ENCODE data around the gene SLC5A10. TPM values are rescaled to one million over a fixed set of nuclear protein-coding genes. Genes with fewer than 3 reads are reported as not detected.
A peak's percentile ranks its signal among the peaks of the same experiment; 100 is the strongest.

Gene SLC5A10
- total and polyA plus RNA-seq, 4 donors = 0.05 to 0.23 (median 0.15) TPM

- Histone ChIP-seq H3K27ac (ENCODE audit: low read depth in 1 of 2, low read length in 2 of 2) (peak overlapping the region; percentile 90 to 93), H3K4me1 (ENCODE audit: control insufficient read depth in 4 of 4, insufficient read depth in 4 of 4, low read length in 3 of 4) (peaks cover 7 to 55% (median 45%) of the 10 kb centered on the region in 4 donors), H3K9ac (ENCODE audit: low read depth in 1 of 2, low read length in 2 of 2) (peak overlapping the region; percentile 2 to 10), H3K4me3 (ENCODE audit: low read depth in 1 of 3, low read length in 3 of 3) (peak overlapping the region in 1 of 3 donors; percentile 86), H3K36me3 (ENCODE audit: control insufficient read depth in 4 of 4, insufficient read depth in 3 of 4, low read depth in 1 of 4, low read length in 3 of 4) (no peaks in the 10 kb centered on the region), H3K27me3 (ENCODE audit: control insufficient read depth in 4 of 4, insufficient read depth in 4 of 4, low read length in 3 of 4) (no peaks in the 10 kb centered on the region), H3K9me3 (ENCODE audit: control insufficient read depth in 4 of 4, low read length in 3 of 4) (no peaks in the 10 kb centered on the region)
- no peak for TF ChIP-seq YY1 (IDR thresholded peaks at IDR 0.05)
- TF ChIP-seq GABPA (IDR thresholded peaks at IDR 0.05 in 1 of 2, conservative IDR thresholded peaks at IDR 0.05 in 1 of 2) = no peak
- TF ChIP-seq EGR1 (IDR thresholded peaks at IDR 0.05; ENCODE audit: low read depth in 2 of 2) = no peak
- no peak for TF ChIP-seq JUND (IDR thresholded peaks at IDR 0.05)
- TF ChIP-seq, protein P1, sequence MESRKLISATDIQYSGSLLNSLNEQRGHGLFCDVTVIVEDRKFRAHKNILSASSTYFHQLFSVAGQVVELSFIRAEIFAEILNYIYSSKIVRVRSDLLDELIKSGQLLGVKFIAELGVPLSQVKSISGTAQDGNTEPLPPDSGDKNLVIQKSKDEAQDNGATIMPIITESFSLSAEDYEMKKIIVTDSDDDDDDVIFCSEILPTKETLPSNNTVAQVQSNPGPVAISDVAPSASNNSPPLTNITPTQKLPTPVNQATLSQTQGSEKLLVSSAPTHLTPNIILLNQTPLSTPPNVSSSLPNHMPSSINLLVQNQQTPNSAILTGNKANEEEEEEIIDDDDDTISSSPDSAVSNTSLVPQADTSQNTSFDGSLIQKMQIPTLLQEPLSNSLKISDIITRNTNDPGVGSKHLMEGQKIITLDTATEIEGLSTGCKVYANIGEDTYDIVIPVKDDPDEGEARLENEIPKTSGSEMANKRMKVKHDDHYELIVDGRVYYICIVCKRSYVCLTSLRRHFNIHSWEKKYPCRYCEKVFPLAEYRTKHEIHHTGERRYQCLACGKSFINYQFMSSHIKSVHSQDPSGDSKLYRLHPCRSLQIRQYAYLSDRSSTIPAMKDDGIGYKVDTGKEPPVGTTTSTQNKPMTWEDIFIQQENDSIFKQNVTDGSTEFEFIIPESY (IDR thresholded peaks at IDR 0.05) = no peak
- DNase-seq (ENCODE audit: low spot score) = no peak
- 47% methylated on average over 13 of the region's 13 CpGs for WGBS
These were observed 53.3 kb downstream of the SLC5A10 start for GRCh38 chr17:19005137-19005773.

DNA sequence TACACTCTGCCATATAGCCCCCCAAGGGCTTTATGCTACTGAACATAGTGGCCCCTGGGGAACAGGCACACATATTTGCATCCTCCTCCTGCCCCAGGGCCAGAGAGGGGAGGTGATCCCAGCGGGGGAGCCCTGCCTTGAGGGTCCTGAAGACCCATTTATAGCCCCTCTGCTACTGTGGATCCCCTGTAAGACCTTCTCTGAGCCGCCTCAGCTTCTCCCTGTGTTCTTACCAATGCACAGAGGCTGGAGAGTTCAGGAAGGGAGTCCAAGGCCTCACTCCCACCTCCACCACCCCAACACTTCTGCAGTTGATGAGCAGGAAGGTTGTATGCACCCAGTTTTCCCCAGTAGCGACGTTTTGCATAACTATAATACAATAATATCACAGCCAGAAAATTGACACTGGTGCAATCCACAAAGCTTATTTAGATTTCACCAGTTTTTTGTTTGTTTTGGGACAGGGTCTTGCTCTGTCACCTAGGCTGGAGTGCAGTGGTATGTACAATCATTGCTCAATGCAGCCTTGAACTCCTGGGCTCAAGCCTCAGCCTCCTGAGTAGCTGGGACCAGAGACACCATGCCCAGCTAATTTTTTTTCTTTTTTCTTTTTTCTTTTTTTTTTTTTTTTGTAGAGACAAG is 53.9 kb downstream of the SLC5A10 start:
- 49% methylated on average over 4 of the region's 4 CpGs for WGBS
- Histone ChIP-seq H3K9me3 (ENCODE audit: control insufficient read depth in 4 of 4, low read length in 3 of 4) (no peaks in the 10 kb centered on the region), H3K4me3 (ENCODE audit: low read depth in 1 of 3, low read length in 3 of 3) (peak overlapping the region in 1 of 3 donors; percentile 86), H3K27ac (ENCODE audit: low read depth in 1 of 2, low read length in 2 of 2) (peak overlapping the region; percentile 90 to 93), H3K36me3 (ENCODE audit: control insufficient read depth in 4 of 4, insufficient read depth in 3 of 4, low read depth in 1 of 4, low read length in 3 of 4) (no peaks in the 10 kb centered on the region), H3K9ac (ENCODE audit: low read depth in 1 of 2, low read length in 2 of 2) (no peak overlapping the region), H3K4me1 (ENCODE audit: control insufficient read depth in 4 of 4, insufficient read depth in 4 of 4, low read length in 3 of 4) (peaks cover 7 to 48% (median 42%) of the 10 kb centered on the region in 4 donors), H3K27me3 (ENCODE audit: control insufficient read depth in 4 of 4, insufficient read depth in 4 of 4, low read length in 3 of 4) (no peaks in the 10 kb centered on the region)
- DNase-seq (ENCODE audit: low spot score) = no peak
- TF ChIP-seq, protein P1 (IDR thresholded peaks at IDR 0.05) = peak; percentile 67
- peak; percentile 42 for TF ChIP-seq YY1 (IDR thresholded peaks at IDR 0.05)
- TF ChIP-seq, protein P2, sequence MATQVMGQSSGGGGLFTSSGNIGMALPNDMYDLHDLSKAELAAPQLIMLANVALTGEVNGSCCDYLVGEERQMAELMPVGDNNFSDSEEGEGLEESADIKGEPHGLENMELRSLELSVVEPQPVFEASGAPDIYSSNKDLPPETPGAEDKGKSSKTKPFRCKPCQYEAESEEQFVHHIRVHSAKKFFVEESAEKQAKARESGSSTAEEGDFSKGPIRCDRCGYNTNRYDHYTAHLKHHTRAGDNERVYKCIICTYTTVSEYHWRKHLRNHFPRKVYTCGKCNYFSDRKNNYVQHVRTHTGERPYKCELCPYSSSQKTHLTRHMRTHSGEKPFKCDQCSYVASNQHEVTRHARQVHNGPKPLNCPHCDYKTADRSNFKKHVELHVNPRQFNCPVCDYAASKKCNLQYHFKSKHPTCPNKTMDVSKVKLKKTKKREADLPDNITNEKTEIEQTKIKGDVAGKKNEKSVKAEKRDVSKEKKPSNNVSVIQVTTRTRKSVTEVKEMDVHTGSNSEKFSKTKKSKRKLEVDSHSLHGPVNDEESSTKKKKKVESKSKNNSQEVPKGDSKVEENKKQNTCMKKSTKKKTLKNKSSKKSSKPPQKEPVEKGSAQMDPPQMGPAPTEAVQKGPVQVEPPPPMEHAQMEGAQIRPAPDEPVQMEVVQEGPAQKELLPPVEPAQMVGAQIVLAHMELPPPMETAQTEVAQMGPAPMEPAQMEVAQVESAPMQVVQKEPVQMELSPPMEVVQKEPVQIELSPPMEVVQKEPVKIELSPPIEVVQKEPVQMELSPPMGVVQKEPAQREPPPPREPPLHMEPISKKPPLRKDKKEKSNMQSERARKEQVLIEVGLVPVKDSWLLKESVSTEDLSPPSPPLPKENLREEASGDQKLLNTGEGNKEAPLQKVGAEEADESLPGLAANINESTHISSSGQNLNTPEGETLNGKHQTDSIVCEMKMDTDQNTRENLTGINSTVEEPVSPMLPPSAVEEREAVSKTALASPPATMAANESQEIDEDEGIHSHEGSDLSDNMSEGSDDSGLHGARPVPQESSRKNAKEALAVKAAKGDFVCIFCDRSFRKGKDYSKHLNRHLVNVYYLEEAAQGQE (IDR thresholded peaks at IDR 0.05) = peak; percentile 75
- peak; percentile 69 for TF ChIP-seq MAX (IDR thresholded peaks at IDR 0.05)
- TF ChIP-seq FOXA2 (IDR thresholded peaks at IDR 0.05) = peak; percentile 86
- TF ChIP-seq TAF1 (conservative IDR thresholded peaks at IDR 0.05) = no peak
- TF ChIP-seq NR2F2 (IDR thresholded peaks at IDR 0.05) = no peak
- TF ChIP-seq, protein P3, sequence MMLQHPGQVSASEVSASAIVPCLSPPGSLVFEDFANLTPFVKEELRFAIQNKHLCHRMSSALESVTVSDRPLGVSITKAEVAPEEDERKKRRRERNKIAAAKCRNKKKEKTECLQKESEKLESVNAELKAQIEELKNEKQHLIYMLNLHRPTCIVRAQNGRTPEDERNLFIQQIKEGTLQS (IDR thresholded peaks at IDR 0.05) = no peak
- TF ChIP-seq EGR1 (IDR thresholded peaks at IDR 0.05; ENCODE audit: low read depth in 2 of 2) = no peak
- TF ChIP-seq GABPA (IDR thresholded peaks at IDR 0.05 in 1 of 2, conservative IDR thresholded peaks at IDR 0.05 in 1 of 2) = peak in 1 of 2 donors; percentile 48
- TF ChIP-seq SP1 (IDR thresholded peaks at IDR 0.05) = peak; percentile 88
- peak; percentile 93 to 97 for TF ChIP-seq RXRA (IDR thresholded peaks at IDR 0.05)
- peak in 1 of 2 donors; percentile 59 for TF ChIP-seq JUND (IDR thresholded peaks at IDR 0.05)
- TF ChIP-seq FOXA1 (IDR thresholded peaks at IDR 0.05) = peak; percentile 79
- TF ChIP-seq HNF4G (IDR thresholded peaks at IDR 0.05) = peak; percentile 15
- TF ChIP-seq, protein P4, sequence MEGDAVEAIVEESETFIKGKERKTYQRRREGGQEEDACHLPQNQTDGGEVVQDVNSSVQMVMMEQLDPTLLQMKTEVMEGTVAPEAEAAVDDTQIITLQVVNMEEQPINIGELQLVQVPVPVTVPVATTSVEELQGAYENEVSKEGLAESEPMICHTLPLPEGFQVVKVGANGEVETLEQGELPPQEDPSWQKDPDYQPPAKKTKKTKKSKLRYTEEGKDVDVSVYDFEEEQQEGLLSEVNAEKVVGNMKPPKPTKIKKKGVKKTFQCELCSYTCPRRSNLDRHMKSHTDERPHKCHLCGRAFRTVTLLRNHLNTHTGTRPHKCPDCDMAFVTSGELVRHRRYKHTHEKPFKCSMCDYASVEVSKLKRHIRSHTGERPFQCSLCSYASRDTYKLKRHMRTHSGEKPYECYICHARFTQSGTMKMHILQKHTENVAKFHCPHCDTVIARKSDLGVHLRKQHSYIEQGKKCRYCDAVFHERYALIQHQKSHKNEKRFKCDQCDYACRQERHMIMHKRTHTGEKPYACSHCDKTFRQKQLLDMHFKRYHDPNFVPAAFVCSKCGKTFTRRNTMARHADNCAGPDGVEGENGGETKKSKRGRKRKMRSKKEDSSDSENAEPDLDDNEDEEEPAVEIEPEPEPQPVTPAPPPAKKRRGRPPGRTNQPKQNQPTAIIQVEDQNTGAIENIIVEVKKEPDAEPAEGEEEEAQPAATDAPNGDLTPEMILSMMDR (IDR thresholded peaks at IDR 0.05; ENCODE audit: low read depth, low read length, missing input control) = no peak
- TF ChIP-seq HNF4A (conservative IDR thresholded peaks at IDR 0.05) = peak; percentile 81 to 90
- TF ChIP-seq RAD21 (IDR thresholded peaks at IDR 0.05) = peak in 1 of 2 donors; percentile 39

All from liver (tissue), 9 donors.